H9 (cell line): ENCODE data around the gene IDUA. TPM values are rescaled to one million over a fixed set of nuclear protein-coding genes. Genes with fewer than 3 reads are reported as not detected.

ENCODE experiments used
- DNase-seq: peaks from one replicate; pipeline ENCODE4 v3.0.0-alpha.2; 2017
- H2AFZ ChIP-seq: one replicate; pipeline ENCODE4 v1.6.1; 2013; ENCODE audit warnings: mild to moderate bottlenecking, low read length, control low read depth, moderate library complexity
- H2AK5ac ChIP-seq: 2 replicates; pipeline ENCODE4 v1.6.1; 2013; ENCODE audit warnings: low read length, control low read depth, mixed read lengths; ENCODE audit not compliant: insufficient read length
- H2BK120ac ChIP-seq: one replicate; pipeline ENCODE4 v1.6.1; 2013; ENCODE audit warnings: low read depth, mild to moderate bottlenecking, low read length, control low read depth, inconsistent platforms; ENCODE audit not compliant: poor library complexity, severe bottlenecking
- H2BK12ac ChIP-seq: 2 replicates; pipeline ENCODE4 v1.6.1; 2013; ENCODE audit warnings: low read length, control low read depth, mixed read lengths, low read depth; ENCODE audit not compliant: insufficient read length
- H2BK15ac ChIP-seq: 2 replicates; pipeline ENCODE4 v1.6.1; 2013; ENCODE audit warnings: low read depth, low read length, control low read depth
- H2BK20ac ChIP-seq: one replicate; pipeline ENCODE4 v1.6.1; 2013; ENCODE audit warnings: low read depth, mild to moderate bottlenecking, low read length, control low read depth, inconsistent platforms; ENCODE audit not compliant: poor library complexity, severe bottlenecking
- H2BK5ac ChIP-seq: 2 replicates; pipeline ENCODE4 v1.6.1; 2013; ENCODE audit warnings: low read length, control low read depth, mixed read lengths; ENCODE audit not compliant: insufficient read length
- H3K14ac ChIP-seq: 2 replicates; pipeline ENCODE4 v1.6.1; 2013; ENCODE audit warnings: low read length, control low read depth; ENCODE audit not compliant: insufficient read depth
- H3K18ac ChIP-seq: 2 replicates; pipeline ENCODE4 v1.6.1; 2013; ENCODE audit warnings: low read depth, mild to moderate bottlenecking, mixed read lengths, low read length, control low read depth; ENCODE audit not compliant: insufficient read length
- H3K23ac ChIP-seq: 2 replicates; pipeline ENCODE4 v1.6.1; 2013; ENCODE audit warnings: low read length, control low read depth, mixed read lengths, low read depth; ENCODE audit not compliant: insufficient read length
- H3K23me2 ChIP-seq: 2 replicates; pipeline ENCODE4 v1.6.1; 2013; ENCODE audit warnings: low read depth, mild to moderate bottlenecking, mixed read lengths, low read length, control low read depth; ENCODE audit not compliant: insufficient read length, poor library complexity, severe bottlenecking
- H3K27ac ChIP-seq: 2 replicates; pipeline ENCODE4 v1.5.1; 2013; ENCODE audit warnings: low read length, control low read depth, mixed read lengths, low read depth; ENCODE audit not compliant: insufficient read length
- H3K27me3 ChIP-seq: 2 replicates; pipeline ENCODE4 v1.6.1; 2013; ENCODE audit warnings: low read length, control low read depth, inconsistent platforms; ENCODE audit not compliant: insufficient read depth
- H3K4ac ChIP-seq: 2 replicates; pipeline ENCODE4 v1.6.1; 2013; ENCODE audit warnings: low read depth, mild to moderate bottlenecking, control low read depth, inconsistent platforms, low read length, moderate library complexity
- H3K4me1 ChIP-seq: 2 replicates; pipeline ENCODE4 v1.6.1; 2013; ENCODE audit warnings: low read length, control low read depth, inconsistent platforms; ENCODE audit not compliant: insufficient read depth
- H3K4me2 ChIP-seq: 2 replicates; pipeline ENCODE4 v1.6.1; 2013; ENCODE audit warnings: low read length, control low read depth, mixed read lengths; ENCODE audit not compliant: insufficient read length, insufficient read depth
- H3K56ac ChIP-seq: 2 replicates; pipeline ENCODE4 v1.6.1; 2013; ENCODE audit warnings: low read depth, mild to moderate bottlenecking, mixed read lengths, low read length, control low read depth; ENCODE audit not compliant: insufficient read length
- H3K79me1 ChIP-seq: 2 replicates; pipeline ENCODE4 v1.6.1; 2013; ENCODE audit warnings: low read depth, mild to moderate bottlenecking, moderate library complexity, low read length, control low read depth, inconsistent platforms; ENCODE audit not compliant: insufficient read depth, poor library complexity, severe bottlenecking
- H3K79me2 ChIP-seq: 2 replicates; pipeline ENCODE4 v1.6.1; 2013; ENCODE audit warnings: low read length, control low read depth, inconsistent platforms; ENCODE audit not compliant: insufficient read depth
- H3K9ac ChIP-seq: 2 replicates; pipeline ENCODE4 v1.6.1; 2013; ENCODE audit warnings: low read length, control low read depth, mixed read lengths; ENCODE audit not compliant: insufficient read length; ENCODE audit errors: extremely low read depth
- H3K9me3 ChIP-seq: one replicate; pipeline ENCODE4 v1.6.1; 2013; ENCODE audit warnings: low read depth, low read length, inconsistent platforms; ENCODE audit not compliant: control insufficient read depth
- H3T11ph ChIP-seq: one replicate; pipeline ENCODE4 v1.6.1; 2013; ENCODE audit warnings: mild to moderate bottlenecking, low read length, control low read depth, inconsistent platforms
- H4K20me1 ChIP-seq: one replicate; pipeline ENCODE4 v1.6.1; 2013; ENCODE audit not compliant: control insufficient read depth, insufficient read length, insufficient read depth
- H4K5ac ChIP-seq: 2 replicates; pipeline ENCODE4 v1.6.1; 2013; ENCODE audit warnings: low read depth, mild to moderate bottlenecking, mixed read lengths, low read length, control low read depth; ENCODE audit not compliant: insufficient read length
- H4K8ac ChIP-seq: replicated peaks from 2 replicates; pipeline ENCODE4 v1.6.1; 2013; ENCODE audit warnings: low read length, control low read depth, mixed read lengths, low read depth; ENCODE audit not compliant: insufficient read length
- H4K91ac ChIP-seq: 2 replicates; pipeline ENCODE4 v1.6.1; 2013; ENCODE audit warnings: low read depth, mild to moderate bottlenecking, moderate library complexity, mixed read lengths, low read length, control low read depth; ENCODE audit not compliant: insufficient read length
- H3K27ac Mint-ChIP-seq, 3 experiments: 2 replicates in 2 of 3; 3 replicates in 1 of 3; pipeline ENCODE4 v1.8.0; 2020 to 2021; ENCODE audit warnings: mixed read lengths in 3 of 3, mild to moderate bottlenecking in 1 of 3, moderate library complexity in 1 of 3
- H3K27me3 Mint-ChIP-seq: 2 replicates; pipeline ENCODE4 v1.8.0; 2021; ENCODE audit warnings: low read depth, mild to moderate bottlenecking, moderate library complexity, mixed read lengths
- H3K36me3 Mint-ChIP-seq, 3 experiments: 2 replicates in 2 of 3; 3 replicates in 1 of 3; pipeline ENCODE4 v1.8.0; 2020 to 2021; ENCODE audit warnings: low read depth in 3 of 3, mixed read lengths in 3 of 3; ENCODE audit not compliant: insufficient read depth in 1 of 3
- H3K4me1 Mint-ChIP-seq, 2 experiments: 2 replicates each; pipeline ENCODE4 v1.8.0; 2020; ENCODE audit warnings: mixed read lengths in 2 of 2
- H3K4me3 Mint-ChIP-seq, 2 experiments: 2 replicates in 1 of 2; 3 replicates in 1 of 2; pipeline ENCODE4 v1.8.0; 2020 to 2021; ENCODE audit warnings: mild to moderate bottlenecking in 2 of 2, mixed read lengths in 2 of 2, moderate library complexity in 1 of 2
- H3K9me3 Mint-ChIP-seq, 2 experiments: 2 replicates in 1 of 2; 3 replicates in 1 of 2; pipeline ENCODE4 v1.8.0; 2020; ENCODE audit warnings: mild to moderate bottlenecking in 2 of 2, mixed read lengths in 2 of 2, moderate library complexity in 1 of 2
- WGBS: extraction: QIAGEN DNeasy Blood & Tissue Kit; methylation state at CpG from one replicate; pipeline ENCODE4 v1.1.7; 2013; ENCODE audit warnings: missing lambda C conversion rate, low lambda C conversion rate, mixed read lengths; ENCODE audit not compliant: insufficient read length; ENCODE audit errors: extremely low coverage; 5-methylcytosine and 5-hydroxymethylcytosine counted together
- total RNA-seq: library from RNA; stranded (reverse); gene quantifications from 2 replicates; pipeline ENCODE4 v1.2.1, GENCODE V29; 2021
- TF ChIP-seq, protein P1 (sequence below): fragments of 200-600 bp; sonication (generic); conservative IDR thresholded peaks from 3 replicates; pipeline ENCODE4 v1.8.0; 2021; ENCODE audit warnings: antibody characterized with exemption, mild to moderate bottlenecking

IDUA gene
- total RNA-seq, 1 experiment from 2014 or later: 14.5 TPM

DNA sequence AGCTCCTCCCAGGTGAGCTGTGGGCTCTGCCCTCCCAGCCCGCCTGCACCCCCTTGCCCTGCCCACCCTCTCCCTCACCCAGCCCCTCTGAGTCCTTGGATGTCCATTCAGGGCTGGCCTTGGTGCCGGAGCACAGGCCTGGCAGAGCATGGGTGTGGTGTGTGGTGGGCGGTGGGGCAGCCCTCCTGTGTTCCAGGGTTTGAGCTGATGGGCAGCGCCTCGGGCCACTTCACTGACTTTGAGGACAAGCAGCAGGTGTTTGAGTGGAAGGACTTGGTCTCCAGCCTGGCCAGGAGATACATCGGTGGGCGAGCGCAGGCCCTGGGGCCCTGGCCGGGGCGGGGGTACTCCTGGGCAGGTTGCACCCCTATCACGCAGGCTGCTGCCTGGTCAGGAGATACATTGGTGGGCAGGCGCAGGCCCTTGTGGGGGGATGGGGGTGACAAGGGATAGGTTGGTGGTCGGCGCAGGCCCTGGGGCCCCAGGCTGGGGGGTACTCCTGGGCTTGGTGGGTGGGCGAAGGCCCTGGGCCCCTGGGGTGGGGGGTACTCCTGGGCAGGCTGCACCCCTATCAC lies 13.9 kb downstream of the IDUA start:
- Mint-ChIP-seq H3K9me3 (peaks cover 0 to 2% of the 10 kb centered on the region in 2 experiments; a peak in 1 of 5 replicates), H3K4me1 (peaks cover 2 to 4% of the 10 kb centered on the region in 2 experiments; a peak in 2 of 4 replicates), H3K36me3 (no peaks in the 10 kb centered on the region), H3K27me3 (peaks cover 83% of the 10 kb centered on the region), H3K4me3 (no peak overlapping the region), H3K27ac (no peak overlapping the region)
- no peak overlapping the region for H3K4me2 ChIP-seq
- no peak overlapping the region for H3K56ac ChIP-seq
- H2BK12ac ChIP-seq: no peak overlapping the region
- no peak for DNase-seq
- H4K8ac ChIP-seq: no peak overlapping the region
- no peaks in the 10 kb centered on the region for H3K9me3 ChIP-seq
- H3K9ac ChIP-seq: no peak overlapping the region
- no peak overlapping the region for H2BK15ac ChIP-seq
- no peaks in the 10 kb centered on the region for H3K79me2 ChIP-seq
- H3K79me1 ChIP-seq: no peaks in the 10 kb centered on the region
- no peak overlapping the region for H3K27ac ChIP-seq
- no peak overlapping the region for H3K4ac ChIP-seq
- H3K23me2 ChIP-seq: peaks cover 11% of the 10 kb centered on the region
- no peak overlapping the region for H2BK120ac ChIP-seq
- H3T11ph ChIP-seq: no peak overlapping the region
- H3K14ac ChIP-seq: no peak overlapping the region
- H3K23ac ChIP-seq: no peak overlapping the region
- no peak overlapping the region for H2AFZ ChIP-seq
- H2AK5ac ChIP-seq: no peak overlapping the region
- H2BK5ac ChIP-seq: no peak overlapping the region
- H3K18ac ChIP-seq: no peak overlapping the region
- no peak overlapping the region for H4K91ac ChIP-seq
- H3K27me3 ChIP-seq: peaks cover 41% of the 10 kb centered on the region; the same call in 1 of the 2 replicates
- TF ChIP-seq, protein P1, sequence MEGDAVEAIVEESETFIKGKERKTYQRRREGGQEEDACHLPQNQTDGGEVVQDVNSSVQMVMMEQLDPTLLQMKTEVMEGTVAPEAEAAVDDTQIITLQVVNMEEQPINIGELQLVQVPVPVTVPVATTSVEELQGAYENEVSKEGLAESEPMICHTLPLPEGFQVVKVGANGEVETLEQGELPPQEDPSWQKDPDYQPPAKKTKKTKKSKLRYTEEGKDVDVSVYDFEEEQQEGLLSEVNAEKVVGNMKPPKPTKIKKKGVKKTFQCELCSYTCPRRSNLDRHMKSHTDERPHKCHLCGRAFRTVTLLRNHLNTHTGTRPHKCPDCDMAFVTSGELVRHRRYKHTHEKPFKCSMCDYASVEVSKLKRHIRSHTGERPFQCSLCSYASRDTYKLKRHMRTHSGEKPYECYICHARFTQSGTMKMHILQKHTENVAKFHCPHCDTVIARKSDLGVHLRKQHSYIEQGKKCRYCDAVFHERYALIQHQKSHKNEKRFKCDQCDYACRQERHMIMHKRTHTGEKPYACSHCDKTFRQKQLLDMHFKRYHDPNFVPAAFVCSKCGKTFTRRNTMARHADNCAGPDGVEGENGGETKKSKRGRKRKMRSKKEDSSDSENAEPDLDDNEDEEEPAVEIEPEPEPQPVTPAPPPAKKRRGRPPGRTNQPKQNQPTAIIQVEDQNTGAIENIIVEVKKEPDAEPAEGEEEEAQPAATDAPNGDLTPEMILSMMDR: no peak
- H4K20me1 ChIP-seq: no peaks in the 10 kb centered on the region
- no peak overlapping the region for H4K5ac ChIP-seq
- no peak overlapping the region for H2BK20ac ChIP-seq
- H3K4me1 ChIP-seq: no peaks in the 10 kb centered on the region
- WGBS: no CpG with 5 or more reads among the region's 15 CpGs
